LNCAP (cell line): ENCODE data around the gene EFNA5.

ENCODE experiments used
- TF ChIP-seq, protein P1 (sequence below): fragments of 450-650 bp; IDR thresholded peaks from 2 replicates; pipeline ENCODE4 v1.5.1; 2017; ENCODE audit warnings: mild to moderate bottlenecking

Gene EFNA5

DNA sequence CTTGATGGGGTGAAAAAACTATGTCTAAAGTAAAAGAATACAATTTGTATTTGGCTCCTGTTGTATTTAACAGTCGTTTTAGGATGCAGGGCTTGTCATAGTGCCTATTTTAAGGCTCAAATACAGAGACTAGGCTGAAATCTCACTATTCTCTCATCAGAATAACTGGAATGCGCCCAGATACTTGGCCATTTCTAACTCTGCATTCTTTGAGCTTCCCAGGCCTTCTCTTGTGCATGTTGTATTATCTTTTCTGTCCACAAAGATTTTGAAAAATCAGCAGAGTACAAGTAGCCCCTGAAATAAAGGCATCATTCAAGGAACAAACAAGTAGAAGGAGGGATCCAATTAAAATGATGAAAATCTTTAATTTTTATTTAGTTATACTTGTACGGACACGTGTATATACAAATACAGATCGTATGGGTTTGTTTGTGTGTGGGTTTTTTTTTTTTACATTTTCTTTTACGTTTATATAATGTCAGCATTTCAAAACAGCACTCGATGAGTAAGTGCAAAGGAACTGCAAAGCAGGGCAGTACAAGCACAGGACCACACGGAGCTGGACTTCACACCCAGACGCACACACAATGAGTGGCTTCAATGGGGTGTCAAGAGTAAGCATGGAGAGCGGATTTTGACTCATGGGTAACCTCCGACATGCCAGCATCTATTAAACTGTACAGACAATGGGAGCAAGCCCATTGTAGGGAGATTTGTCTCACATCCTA lies 294.0 kb downstream of the EFNA5 start:
- TF ChIP-seq, protein P1, sequence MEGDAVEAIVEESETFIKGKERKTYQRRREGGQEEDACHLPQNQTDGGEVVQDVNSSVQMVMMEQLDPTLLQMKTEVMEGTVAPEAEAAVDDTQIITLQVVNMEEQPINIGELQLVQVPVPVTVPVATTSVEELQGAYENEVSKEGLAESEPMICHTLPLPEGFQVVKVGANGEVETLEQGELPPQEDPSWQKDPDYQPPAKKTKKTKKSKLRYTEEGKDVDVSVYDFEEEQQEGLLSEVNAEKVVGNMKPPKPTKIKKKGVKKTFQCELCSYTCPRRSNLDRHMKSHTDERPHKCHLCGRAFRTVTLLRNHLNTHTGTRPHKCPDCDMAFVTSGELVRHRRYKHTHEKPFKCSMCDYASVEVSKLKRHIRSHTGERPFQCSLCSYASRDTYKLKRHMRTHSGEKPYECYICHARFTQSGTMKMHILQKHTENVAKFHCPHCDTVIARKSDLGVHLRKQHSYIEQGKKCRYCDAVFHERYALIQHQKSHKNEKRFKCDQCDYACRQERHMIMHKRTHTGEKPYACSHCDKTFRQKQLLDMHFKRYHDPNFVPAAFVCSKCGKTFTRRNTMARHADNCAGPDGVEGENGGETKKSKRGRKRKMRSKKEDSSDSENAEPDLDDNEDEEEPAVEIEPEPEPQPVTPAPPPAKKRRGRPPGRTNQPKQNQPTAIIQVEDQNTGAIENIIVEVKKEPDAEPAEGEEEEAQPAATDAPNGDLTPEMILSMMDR, result no peak

DNA sequence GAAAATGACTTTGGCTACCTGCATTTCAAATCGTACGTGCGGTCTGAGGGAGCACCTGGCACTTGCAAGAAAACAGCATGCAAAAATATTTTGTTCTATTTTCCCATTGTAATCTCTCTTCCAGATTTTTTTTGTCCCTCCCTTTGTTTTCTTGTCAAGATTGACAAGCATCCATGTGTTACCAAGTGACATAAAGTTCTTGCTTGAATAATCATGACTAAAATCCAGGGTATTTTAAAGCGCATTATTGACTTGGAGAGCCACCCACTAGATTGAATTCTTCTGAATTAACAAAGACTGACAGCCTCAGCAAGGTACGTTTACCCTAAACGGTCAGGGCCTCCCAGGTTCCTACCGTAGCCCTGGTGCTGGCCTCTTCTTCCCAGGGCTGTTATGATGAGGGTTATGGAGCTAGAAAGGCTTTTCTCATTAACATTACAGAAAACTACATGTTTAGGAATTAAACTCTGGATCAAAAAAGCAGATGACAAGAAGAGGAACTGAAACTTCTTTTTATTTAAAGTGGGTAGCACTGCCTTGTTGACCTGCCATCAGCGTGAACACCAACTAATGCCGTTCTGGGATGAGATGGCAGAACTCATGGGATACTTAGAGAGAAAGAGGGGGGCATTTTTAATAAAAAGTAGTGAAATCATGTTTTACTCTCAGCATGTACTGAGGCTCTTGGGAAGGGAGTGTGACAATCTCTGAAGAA lies 297.0 kb downstream of the EFNA5 start:
- TF ChIP-seq, protein P1, result no peak

DNA sequence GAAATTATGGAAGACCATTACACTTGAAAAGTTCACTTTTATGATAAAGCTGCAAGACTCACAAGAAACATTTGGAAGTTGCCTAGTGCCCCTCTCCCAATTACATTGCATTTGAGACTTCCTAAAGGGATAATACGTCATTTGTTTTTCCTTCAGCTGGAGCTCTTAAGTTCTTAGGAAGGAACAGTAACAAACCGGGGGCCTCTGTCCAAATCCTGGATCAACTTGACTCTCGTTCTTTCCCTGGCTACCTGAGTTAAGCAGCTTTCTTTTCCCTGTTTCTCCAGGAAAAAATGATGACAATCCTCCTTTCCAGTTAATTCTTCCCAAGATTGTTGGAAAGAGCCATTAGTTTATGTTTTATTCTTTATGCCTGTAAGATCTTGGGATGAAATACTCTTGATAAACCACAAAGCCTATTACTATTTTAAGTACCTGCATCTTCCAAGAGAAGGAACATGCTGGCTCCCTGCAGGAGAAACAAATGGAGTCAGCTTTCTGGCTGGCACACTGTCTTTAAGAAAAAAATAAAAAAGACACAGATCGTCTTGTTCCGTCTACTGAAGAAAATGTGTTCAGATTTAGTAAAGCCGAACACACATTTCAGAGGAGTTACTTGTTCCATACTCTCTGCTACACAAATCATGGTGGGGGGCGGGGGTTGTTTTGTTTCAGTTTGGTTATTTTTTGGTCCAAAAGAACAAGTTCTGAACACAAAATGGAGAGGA lies 297.9 kb downstream of the EFNA5 start:
- TF ChIP-seq, protein P1, result no peak

DNA sequence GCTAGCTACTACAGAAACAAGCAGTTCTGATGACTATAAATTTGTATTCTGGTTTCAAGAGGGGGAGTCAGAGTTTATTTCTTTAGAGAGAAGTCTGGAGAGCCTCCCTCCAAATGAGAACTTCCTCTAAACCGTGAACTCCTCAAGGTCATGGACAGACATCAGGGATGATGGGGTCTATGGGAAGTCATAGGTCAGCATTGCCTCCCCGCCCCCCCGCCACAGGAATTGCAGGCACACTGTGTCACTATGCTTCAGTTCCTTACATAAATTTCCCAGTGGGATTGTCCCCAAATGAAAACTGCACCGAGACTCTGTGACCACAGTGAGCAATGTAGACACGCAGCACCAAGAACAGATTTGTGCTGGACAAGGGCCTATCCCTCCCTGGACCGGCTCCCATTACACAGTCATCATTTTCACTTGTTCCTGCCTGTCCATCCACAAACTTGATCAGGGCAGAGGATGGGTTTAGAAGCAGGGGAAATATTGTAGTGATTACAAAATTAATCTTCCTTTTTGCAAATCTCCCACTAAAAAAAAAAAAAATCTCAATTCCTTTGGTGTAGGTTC lies 300.3 kb downstream of the EFNA5 start:
- TF ChIP-seq, protein P1, result no peak

DNA sequence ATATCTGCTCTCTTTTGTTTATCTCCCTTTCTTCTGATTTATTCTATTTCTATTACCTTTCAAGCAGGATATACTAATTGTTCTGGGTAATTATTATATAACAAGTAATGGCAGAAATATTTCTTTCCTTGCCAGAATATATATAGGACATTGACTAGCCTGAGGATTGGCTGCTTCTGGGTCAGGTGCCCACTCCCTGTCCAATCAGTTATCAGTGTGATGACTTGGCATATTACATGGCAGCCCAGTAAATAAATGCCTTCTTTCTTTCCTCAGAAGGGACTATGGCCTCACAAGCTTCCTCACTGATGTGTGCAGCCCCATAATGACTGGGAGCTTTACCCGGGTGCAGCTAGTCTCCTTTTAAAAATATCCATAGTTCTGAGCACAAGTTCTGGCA lies 301.1 kb downstream of the EFNA5 start:
- TF ChIP-seq, protein P1, result no peak

DNA sequence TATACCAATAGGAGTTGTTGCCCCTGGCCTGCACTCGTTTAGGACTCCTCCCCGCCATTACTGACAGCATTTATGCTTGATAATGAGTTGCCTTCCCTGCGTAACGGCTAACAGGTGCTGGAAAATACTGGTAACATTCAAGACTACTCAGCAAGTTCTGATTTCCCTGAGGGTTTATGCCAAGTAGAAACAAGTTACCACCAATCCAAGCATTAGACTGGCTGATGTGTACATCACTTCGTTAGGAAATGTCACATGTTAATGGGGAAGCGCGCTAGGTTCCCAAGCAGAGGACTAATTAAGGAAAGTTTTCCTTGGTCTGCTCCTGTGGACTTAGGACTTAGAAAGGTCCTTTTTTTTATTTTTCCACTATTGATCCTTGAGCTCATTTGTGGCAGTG lies 302.1 kb downstream of the EFNA5 start:
- TF ChIP-seq, protein P1, result no peak

DNA sequence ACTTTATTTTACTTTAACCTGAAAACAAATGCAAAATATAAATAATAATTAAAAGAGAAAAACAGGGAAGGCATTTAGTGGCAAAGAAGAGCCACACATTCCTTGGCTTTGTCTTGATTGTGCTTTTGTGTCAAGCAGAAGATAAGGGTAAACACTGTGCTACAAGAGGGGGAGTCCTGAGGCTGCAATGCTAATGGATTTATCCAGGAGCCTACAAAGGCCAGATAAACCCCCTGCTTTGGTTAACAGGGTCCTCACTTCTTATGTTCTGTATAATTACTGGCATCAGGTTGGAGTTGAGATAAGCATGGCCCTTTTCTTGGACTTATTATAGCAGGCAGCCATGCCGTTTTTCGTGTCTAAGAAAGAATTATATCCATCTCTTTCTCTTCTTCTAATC lies 302.8 kb downstream of the EFNA5 start:
- TF ChIP-seq, protein P1, result no peak
